ENCODE results near the gene EML6.

Gene EML6

DNA sequence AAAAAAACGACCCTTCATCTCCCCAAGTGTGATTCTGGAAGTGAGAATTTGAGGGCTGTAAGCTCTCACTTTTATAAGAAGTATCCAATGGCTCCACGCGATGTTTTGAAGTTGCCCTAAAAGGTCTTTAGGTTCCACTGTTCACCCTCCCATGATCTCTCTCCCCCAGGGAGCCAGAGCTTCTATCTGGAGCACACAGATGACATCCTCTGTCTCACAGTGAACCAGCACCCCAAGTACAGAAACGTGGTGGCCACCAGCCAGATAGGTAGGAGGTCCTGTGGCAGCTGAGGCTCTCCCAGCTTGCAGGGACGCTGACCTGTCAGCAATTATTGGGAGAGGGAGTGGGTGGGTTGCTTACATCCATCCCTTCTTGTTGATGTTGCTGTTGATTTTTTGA, 229.0 kb downstream of the EML6 start:
- DNase-seq, result no peak

DNA sequence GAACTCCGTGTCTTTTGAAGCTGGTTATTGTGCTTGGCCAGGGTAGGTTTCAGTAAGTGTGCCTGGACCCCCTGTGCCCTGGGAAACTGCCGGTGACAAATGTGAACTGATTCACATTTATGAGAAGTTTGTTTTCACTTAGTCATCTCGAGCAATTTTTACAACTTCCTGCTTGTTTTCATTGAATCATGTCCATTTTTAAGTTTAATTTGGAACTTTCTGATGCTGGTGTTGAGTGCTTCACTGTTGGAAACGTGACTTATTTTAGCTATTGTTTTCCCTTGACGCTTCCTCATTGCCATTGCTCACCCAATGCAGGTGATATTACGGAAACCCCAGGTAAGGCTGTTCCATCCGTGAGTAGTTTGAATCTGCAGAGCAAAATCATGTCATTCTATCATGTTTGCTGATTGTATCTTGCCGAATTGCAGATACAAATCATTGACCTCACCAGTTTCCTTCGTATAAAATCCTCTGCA, 229.6 kb downstream of the EML6 start:
- no peak for DNase-seq

DNA sequence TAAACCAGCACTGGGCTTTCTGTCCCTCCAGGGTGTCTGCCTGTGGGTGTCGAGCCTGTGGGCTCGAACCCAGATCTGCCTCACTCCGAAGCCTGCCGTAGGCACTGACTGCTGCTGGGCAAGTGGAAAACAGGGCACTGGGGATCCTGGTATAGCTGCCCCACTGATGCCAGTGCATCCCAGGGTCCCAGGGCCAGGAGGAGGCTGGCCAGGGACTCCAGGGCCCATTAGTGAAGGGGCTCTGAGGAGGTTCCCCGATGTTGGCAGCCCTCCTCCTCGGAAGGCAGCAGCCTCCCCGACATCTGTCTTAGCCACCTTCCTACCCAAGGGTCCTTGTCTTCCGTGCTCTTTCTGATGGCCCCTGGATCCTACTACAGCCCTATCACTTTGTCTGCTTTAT, 230.7 kb downstream of the EML6 start:
- no peak for DNase-seq

DNA sequence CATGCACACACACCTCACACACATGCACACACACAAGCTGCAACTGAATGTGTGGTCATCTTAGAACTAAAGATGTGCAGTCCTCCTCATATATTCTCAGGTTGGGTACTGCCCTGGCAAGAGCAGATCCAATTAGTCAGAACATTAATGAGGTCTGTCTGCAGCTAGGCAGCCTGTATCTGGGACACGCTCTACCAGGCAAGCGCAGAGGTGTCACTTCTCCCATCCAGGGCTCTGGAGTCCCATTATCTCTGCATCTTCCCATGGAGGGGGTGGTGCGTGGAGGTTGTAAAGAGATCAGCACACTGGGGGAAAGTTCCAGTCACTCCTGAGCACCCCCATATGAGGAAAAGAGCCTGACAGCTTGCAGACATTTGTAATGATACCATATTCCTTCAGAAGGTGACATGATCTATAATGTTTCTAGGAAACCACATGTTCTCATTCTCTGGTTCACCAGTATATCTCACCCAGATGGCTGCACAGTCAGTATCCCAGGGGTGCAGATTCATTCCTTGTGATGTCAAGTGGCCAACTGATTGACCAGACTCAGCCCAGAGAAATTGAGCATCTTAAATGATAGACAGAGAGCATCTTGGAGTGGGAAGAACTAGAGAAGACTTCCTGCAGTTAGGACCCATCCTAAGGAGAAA, 231.4 kb downstream of the EML6 start:
- no peak for DNase-seq

DNA sequence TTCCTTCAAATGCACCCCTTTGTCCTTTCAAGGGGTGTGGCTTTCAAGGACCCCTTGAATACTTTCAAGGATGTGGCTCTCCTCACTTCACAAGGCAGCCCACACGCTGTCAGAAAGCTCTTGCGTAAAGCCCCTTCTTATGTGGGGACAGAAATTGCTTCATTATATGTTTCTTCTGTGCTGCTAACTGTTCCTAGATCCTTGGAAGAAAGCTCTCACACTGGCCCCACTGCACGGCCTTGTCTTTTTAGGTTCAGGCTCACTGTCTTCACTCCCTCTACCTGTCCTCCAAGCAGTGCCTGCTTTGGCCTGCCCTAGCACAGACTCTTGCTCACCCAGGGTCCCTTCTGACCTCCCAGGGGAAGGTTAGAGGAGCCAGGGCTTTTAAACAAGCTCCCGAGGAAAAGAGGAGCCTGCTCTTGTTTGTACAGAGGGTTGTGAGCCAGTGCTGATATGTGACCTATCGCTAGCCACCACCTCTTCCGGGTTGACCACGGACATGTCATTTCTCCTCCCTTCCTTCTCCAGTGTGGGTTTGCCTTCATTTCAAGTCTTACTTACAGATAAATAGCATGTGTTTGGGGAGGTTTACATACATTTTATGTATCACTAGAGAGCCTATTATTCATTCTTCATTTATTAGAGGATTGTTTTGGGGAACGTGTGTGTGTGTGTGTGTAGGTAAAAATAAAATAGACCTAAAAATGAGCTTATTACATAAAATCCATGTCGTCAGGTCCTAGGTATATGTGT, 232.1 kb downstream of the EML6 start:
- no peak for DNase-seq

DNA sequence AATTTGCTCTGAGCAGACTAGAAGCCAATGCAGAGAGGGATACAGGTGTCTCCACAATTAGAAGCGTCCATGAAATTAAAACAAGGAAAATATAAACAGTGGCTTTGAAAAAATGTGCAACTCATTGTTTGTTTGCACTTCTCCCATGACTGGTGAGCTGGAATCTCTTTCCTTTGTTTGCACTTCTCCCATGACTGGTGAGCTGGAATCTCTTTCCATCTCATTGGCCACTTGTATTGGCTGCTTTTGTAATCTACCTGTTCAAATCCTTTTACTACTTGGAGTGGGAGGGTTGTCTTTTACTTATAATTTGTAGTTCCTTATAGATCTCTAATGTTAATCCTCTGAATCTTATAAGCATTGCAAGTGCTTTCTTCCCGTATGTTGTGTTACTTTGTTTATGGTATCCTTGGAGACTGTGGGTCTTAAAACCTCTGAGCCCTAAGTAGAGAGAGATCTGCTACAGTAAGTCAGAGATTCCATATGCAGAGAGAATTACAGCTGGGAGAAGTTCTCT, 232.7 kb downstream of the EML6 start:
- no peak for DNase-seq

DNA sequence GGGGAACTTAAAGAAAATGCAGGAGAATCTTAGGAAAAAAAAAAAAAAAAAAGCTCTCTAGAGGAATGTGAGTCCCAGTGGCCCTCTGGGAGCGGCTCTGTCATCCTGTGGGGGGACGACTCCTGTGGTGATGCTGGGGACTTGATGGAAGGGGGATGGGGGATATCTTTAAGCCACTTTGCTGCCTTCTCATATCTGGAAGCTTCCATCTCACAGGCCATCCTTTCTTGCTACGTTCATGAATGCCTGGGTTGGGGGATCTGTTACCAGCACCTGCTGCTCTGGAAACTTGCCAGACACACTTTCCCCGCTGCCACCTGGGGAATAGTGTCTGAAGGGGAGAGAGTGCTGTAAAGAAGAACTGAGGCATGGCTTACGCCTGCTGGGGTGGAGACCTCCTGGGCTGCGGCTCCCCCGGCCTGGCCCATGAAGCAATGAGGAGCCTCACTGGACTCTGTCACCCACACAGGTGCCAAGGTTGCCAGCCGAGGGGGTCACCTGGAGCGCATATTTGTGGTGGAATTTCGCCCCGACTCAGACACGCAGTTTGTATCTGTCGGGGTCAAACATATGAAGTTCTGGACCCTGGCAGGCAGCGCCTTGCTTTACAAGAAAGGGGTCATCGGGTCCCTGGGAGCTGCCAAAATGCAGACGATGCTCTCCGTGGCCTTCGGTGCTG, 234.0 kb downstream of the EML6 start:
- DNase-seq, result no peak

DNA sequence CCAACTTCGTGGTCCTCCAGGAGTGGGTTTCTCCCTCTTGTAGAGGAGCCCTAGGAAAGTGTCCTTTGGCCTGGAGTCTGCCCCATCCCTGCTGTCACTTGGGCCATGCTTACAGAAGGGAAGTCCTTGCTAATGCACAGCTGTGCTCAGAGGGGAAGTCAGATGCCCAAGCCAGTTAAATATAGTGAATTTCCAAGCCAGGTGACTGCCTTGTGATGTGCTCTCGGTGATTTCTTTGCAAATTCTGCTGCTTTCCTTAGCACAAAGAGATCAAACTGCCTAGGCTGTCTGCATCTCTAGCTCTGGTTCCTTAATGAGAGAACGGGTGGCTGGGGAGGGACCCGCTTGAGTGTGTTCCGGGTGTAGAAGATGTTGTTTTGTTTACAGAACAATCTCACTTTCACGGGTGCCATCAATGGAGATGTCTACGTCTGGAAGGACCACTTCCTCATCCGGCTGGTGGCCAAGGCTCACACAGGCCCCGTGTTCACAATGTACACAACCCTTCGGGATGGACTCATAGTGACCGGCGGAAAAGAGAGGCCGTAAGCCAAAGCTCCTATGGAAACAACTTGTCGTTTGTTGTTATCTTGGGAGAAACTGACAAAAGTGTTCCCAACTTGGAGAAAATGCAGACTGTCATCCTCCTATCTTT, 235.4 kb downstream of the EML6 start:
- no peak for DNase-seq

DNA sequence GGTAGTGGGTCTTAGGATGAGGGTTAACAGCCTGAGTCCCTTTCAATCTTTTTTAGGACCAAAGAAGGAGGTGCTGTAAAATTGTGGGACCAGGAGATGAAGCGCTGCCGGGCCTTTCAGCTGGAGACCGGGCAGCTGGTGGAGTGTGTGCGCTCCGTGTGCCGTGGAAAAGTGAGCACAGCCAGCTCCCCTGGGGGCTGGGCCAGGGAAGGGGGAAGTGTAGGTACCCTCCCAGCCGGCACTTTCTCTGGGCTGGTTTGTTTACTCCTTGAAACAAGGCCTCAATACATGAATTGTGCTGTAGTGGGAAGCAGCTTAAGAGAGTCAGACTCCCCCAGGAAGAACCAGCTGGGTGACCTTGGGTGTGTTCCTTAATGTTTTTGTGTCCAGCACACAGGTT, 236.7 kb downstream of the EML6 start:
- DNase-seq, result no peak

DNA sequence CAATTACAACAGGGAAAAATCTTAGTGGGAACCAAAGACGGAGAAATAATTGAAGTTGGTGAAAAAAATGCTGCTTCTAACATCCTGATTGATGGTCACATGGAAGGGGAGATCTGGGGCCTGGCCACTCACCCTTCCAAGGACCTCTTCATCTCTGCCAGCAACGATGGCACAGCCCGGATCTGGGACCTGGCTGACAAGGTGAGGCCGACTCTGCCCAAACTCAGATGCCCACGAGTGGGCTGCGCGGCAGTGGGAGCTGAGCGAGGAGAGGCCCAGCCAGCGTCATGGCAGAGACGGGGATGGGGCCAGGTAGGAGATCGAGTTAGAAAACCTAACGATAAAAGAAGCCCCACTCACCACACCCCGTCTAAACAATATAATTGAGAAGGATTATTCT, 239.0 kb downstream of the EML6 start:
- no peak for DNase-seq

DNA sequence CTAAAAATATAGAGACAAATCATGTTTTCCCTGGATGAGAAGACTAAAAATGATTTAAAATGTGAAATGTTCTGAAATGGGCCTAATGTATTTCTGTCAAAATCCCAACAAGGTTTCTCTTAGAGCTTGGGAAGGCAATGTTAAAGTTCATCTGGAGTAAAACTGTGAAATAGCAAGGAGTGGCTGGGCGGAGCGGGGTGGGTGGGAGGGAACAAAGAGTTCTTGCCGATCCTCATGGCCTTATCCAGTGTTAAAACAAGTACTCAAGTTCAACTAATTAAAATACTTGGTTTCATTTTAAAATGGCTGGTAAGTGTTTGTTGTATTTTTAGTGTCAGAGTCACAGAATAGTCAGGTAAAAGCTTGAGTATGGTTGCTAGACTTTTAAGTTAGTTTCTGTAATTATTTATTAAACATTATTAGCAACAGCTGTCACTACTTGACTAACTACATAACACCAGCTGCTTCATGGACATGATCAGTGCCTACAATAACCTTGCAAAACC, 239.5 kb downstream of the EML6 start:
- no peak for DNase-seq

DNA sequence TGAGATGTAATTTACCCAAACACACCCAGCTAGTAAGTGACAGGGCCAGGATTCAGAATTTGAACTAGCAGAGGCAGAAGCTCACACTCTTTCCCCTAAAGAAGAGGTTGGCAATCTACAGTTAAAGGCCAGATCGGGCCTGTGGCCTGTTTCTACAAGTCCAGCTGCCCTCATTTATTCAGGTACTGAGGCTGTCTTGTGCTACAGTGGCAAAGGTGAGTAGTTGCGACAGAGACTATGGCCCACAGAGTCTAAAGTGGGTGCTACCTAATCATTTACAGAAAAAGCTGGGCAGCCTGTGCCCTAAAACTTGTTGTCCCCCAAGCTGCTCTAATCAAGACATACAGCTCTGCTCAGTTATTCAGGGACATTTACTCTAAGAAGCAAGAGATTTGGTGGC, 240.0 kb downstream of the EML6 start:
- DNase-seq, result no peak

DNA sequence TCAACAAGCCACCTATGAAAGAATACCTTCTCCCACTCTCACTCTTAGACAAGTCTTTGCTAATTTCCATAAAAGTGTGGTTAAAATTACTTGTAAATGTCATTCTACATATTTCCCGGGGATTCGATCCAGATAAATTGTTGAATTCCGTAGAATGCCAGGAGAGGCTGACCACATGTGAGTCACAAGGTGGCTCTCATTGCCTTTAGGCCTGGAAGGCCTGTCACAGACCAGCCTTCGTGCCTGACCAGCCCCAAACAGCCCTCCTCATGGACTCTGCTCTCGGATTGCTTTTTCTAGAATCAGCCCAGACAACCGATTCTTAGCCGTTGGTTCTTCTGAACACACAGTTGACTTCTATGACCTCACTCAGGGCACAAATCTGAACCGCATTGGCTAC, 240.8 kb downstream of the EML6 start:
- DNase-seq, result peak; percentile 44

DNA sequence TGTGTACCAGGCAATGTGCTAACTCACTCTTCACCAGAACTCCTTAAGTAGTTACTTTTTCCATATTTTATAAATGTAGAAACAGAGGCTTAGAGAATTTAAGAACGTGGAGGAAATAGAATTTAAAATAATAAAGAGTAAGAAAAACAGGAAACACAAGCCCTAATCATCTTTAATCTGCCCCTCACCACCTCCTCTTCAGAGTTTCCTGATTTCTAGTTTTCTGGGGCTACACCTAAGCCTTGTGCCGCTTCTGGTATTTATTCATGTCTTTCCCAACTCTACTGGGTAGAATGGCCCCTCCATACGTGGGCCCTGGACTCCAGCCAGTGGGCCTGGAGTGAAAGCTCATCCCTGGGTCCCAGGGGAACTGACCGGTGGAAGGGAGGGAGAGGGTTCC, 241.4 kb downstream of the EML6 start:
- no peak for DNase-seq

DNA sequence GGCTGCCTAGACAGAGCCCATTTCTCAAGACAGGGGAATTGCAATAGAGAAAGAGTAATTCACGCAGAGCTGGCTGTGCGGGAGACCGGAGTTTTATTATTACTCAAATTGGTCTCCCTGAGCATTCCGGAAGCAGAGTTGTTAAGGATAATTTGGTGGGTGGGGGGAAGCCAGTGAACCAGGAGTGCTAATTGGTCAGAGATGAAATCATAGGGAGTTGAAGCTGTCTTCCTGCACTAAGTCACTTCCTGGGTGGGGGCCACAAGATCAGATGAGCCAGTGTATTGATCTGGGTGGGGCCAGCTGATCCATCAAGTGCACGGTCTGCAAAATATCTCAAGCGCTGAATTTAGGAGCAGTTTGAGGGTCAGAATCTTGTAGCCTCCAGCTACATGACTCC, 242.0 kb downstream of the EML6 start:
- DNase-seq, result no peak

DNA sequence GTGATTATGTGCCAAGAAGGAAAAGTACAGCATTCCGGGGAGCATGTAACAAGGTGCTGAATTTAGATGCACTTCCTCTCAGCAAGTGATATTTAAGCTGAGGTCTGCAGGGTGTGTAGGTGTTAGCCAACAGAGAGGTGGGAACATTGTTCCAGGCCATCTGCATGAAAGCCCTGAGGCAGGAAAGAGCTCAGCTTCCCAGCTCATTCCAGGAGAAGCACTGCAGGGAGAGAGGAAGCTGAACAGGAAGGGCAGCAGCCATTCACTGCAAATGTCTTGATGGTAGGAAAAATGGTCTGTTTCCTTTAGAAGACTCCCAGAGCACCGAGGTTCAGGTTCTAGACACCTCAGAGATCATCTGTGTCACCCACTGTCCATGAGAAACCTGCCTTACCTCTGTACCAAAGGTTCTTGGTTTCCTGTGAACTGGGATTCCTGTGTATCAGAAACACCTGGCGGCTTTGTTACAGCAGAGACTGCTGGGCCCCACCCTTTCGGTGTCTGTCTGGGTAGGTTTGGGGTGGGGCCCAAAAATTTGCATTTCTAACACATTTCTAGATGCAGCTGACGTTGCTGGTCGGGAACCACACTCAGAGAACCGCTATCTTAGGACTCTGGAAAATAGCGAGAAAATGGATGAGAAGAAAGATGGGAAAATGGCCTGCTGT, 242.8 kb downstream of the EML6 start:
- DNase-seq, result no peak

DNA sequence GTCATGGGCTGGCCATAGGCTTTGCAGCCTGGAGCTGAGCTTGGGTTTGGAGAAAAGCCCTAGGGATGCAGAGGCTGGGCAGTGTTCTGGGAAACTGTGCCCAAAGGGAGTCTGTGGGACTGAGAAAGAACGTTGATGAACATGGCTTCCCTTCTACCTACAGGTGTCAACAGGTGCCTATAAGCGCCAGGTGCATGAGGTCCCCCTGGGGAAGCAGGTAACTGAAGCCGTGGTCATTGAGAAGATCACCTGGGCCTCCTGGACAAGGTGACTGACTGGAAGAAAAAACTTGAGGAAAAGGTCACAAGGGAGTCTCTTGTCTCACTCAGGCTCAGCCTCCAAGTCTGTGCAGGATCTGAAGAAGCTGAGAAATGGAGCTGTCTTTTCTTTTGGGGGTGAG, 243.4 kb downstream of the EML6 start:
- DNase-seq, result no peak

DNA sequence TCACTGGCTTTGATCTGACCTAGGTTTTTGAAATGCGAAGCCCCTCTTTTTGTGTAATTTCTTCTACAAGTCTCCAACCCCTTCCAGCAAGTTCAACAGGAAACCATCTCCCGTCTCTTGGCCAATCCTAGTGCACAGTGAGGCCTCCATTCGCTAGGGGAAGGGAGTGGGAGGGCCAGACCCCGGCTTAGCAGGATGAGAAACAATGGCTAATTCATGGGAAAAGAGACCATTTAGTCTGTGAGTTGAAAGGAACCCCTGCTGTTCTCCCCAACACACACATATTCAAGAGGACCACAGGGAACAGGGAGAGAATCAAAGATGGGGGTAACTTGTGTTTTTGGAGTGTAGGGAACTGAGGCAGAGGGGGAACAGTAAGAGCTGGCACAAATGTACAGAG, 243.8 kb downstream of the EML6 start:
- no peak for DNase-seq

DNA sequence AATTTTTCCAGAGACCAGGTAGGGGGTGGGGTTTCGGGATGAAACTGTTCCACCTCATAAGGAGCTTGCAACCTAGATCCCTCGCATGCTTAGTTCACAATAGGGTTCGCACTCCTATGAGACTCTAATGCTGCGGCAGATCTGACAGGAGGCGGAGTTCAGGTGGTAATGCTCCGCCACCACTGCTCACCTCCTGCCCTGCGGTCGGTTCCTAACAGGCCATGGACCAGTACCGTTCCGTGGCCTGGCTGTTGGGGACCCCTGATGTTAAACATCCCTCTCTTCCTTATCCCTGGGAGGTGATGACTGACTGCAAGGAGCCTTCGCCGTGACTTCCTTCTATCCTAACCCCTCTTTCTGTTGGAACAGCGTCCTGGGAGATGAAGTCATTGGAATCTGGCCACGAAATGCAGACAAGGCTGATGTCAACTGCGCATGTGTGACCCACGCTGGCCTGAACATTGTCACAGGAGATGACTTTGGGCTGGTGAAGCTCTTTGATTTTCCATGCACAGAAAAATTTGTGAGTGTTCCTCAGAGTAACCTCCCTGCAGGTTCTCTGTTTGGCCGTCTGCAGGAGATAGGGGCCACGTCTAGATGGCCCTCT, 244.4 kb downstream of the EML6 start:
- DNase-seq, result no peak

DNA sequence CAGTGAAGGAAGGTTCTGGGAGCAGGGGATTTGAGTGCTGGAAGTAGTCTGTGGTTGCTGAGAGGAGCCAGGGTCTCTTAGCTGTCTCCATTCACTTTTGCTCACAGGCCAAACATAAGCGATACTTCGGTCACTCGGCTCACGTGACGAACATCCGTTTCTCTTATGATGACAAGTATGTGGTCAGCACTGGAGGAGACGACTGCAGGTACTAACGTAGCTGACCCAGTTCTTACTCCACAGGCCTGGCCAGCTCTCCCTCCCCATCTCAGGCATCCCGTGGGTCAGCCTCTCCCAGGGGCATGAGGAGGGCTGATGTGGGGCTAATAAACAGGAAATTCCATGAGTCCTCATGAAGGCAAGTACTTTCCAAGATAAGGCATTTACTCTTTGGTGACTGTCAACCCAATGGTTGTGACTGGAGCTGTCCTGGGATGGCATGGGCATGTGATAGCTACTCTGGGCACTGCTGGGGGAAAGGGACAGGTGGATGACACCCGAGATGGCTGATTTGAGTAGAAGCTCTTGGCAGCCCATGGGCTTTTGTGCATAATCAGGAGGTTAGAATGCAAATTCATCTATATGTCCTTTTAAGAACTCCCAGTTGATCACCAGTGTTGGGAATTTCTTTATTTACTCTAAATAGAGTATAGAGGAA, 245.2 kb downstream of the EML6 start:
- no peak for DNase-seq

DNA sequence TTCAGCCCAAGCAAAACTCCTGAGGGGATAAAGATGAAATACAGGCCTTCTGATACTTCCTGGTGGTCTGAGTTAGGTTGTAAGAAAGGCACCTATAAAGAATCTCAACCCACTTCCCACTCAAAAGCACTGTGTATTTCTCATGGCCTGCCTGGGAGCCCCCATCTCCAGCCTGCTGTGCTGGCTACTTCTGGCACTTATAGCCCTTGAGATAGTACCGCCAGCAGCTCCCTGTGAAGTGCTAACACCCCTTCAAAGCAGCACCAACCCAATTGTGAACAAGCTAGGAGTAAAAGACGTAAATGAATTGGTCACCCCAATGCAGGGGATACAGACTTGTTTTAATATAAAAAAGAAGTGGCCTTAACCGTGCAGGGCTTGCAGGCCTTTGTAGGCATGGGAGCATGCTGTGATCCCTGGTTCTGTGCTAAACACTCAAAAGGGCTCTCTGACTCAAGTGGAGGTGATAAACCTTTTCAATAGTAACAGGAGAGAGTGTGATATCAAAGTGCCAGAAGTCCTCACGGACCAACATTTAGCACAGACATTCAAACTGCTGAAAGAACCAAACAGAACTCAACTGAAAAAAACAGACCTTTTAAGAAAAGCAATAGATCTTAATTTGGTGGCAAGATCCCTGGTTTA, 246.0 kb downstream of the EML6 start:
- no peak for DNase-seq

All from fibroblast of upper back skin (primary cell).